ENCODE results near the gene LRRC15.

DNA sequence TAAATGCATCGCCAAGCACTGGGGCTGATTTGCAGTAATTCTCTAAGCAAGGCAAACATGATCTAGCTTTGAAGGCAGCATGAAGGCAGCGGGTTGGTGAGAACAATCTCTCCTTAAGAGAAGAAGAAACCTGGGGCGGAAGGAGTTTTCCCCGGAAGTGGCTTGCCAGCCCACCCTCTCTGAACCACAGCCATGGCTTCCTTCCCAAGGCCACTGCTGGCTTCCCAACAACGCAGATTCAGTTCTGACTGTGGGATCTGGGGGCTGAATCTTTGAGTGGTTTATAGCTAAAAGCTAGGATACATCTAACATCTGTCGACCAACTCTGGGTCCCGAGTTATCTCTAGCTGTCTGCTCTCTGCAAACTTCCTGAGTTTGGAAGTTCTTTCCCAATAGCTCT, 14.2 kb downstream of the LRRC15 start:
- no peak for TF ChIP-seq EZH2 (IDR thresholded peaks at IDR 0.05; ENCODE audit: insufficient read depth, poor library complexity, severe bottlenecking)
- TF ChIP-seq EZH2phosphoT487 (IDR thresholded peaks at IDR 0.05; ENCODE audit: insufficient read depth, low read depth): no peak

Data from GM23248 (cell line).